ENCODE measurements around the gene SVOPL.

DNA sequence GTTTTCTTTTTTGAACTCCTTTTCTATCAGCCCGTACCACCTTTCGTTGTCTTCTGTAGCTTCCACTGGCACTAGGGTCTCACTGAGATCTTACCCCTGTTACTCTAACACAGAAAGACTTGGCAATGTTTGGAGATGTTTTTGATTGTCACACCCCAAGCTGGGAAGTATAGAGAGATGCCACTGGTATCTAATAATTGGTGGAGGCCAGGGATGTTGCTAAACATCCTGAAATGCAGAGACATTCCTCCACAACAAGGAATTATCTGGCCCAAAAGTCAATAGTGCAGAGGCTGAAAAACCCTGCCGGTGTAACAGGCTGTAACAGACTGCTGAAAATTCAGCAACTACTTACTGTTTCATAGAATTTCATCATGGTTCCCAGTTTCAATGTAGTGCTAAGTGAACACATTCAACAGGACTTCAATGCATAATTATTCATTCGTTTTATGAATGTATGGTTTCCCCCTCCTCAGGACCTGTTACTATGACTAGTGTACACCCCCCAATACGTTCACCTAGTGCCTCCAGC is 125.2 kb downstream of the SVOPL start:
- no peak for TF ChIP-seq CTCF (IDR thresholded peaks at IDR 0.05)
- TF ChIP-seq POLR2A (IDR thresholded peaks at IDR 0.05), result no peak
- TF ChIP-seq EP300 (IDR thresholded peaks at IDR 0.05), result no peak

Data from suprapubic skin (tissue), 3 donors.